HUDEP-2 (cell line): ENCODE data around the gene SMARCD2.
A peak's percentile ranks its signal among the peaks of the same experiment; 100 is the strongest.
"Not testable (repeated sequence)": the region's sequence is repeated elsewhere in the genome, so short reads cannot be mapped to it uniquely, and the experiment has no call there.

Experiments used
- DNase-seq, 76 experiments: peaks; one replicate each; lab custom pipeline; 2025; ENCODE audit not compliant: unreplicated experiment in 76 of 76; lab: John Stamatoyannopoulos, UW

SMARCD2 gene

GRCh38 chr17:63816669-63817068 is 25.8 kb downstream of the SMARCD2 start:
- DNase-seq = no peak

DNA sequence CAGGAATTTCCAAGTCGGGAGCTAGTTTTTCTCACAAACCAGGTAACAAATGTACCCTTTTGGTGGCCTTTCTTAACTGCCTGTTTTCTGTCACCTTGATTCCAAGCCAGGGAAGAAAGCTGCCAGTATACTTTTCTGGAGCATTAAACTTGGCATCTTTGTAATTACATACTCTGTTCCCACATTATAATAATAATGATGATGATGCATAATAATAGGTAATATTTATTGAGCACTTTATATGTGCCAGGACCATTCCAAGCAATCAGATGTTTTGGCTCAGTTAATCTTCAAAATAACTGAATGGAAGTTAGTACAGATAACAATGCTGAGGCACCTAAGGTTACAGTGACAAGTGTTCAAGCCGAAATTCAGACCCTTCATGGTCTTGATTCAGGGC is 26.4 kb downstream of the SMARCD2 start:
- DNase-seq = no peak

GRCh38 chr17:63809970-63810369 is 32.5 kb downstream of the SMARCD2 start:
- peak in 1 of 76 experiments; percentile 19 for DNase-seq

DNA sequence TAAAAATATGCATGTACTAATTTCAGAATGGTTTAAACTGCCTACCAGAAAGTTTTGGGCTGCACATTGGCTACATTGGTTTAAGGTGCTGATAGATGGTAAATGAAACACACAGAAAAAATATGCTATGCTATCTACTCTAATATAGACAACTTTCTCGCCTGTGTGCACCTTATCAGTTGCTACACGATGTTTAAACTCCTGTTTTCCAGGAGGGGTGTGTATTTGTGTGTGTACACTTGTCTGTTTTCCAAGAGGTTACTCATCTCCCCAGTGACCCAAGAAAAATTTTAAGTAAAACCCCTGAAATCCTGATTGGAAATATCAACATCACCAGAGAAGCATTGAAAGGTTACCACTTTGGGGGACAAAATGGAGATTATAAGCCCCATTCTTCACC is 36.9 kb downstream of the SMARCD2 start:
- peak in 19 of 76 experiments; percentile 2 to 67 (median 19) for DNase-seq

GRCh38 chr17:63804328-63804727 is 38.2 kb downstream of the SMARCD2 start:
- no peak for DNase-seq

DNA sequence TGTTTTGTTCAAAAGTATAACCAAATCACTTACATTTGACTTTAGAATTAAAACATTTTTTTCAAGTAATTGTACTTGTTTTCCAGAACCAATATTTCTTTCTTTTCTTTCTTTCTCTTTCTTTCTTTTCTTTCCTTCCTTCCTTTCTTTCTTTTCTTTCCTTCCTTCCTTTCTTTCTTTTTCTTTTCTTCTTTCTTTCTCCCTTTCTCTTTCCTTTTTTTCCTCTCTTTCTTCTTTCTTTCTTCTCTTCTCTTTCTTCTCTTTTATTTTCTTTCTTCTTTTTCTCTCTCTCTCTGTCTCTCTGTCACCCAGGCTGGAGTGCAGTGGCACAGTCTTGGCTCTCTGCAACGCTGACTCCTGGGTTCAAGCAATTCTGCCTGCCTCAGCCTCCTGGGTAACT is 41.7 kb downstream of the SMARCD2 start:
- DNase-seq = no peak

DNA sequence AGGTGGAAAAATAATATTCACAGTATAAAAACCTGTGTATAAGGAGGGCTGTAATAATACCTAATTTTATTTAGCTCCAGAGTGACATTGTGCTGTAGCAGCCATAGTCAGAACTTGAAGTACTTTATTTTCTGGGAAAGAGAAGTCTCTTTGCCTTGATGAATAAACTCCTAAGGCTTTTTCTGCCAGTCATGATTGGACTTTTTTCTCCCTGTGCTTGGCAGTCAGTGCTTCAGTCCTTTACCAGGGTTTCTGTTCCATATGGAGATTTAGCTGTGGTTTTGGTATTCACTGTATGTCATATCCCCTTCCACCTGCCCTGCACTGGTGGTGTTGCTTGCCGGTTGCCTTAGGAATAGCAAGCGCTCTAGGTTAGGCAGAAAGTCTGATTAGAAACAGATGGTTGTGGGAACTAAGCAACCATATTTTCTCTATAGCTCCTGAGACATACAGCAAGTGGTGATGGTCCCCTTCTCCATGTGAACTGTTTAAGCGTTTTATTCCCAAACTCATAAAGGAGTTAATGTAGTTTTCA is 43.8 kb downstream of the SMARCD2 start:
- DNase-seq = no peak

DNA sequence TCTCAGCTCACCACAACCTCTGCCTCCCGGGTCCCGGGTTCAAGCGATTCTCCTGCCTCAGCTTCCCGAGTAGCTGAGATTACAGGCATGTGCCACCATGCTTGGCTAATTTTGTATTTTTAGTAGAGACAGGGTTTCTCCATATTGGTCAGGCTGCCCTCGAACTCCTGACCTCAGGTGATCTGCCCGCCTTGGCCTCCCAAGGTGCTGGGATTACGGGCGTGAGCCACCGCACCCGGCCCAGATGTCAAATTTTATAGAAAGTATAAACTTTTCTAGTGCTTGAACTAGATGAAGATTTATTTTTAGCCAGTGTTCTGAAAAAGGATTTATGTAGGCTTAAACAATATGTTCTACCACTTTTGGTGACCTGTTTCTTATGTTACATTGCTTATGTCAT is 46.1 kb downstream of the SMARCD2 start:
- DNase-seq = not testable (repeated sequence)

GRCh38 chr17:63792055-63792729 is 50.3 kb downstream of the SMARCD2 start:
- DNase-seq = no peak

- no peak for DNase-seq
These were observed 52.4 kb downstream of the SMARCD2 start for GRCh38 chr17:63790057-63790456.

- no peak for DNase-seq
These were observed 55.3 kb downstream of the SMARCD2 start for GRCh38 chr17:63786971-63787711.

DNA sequence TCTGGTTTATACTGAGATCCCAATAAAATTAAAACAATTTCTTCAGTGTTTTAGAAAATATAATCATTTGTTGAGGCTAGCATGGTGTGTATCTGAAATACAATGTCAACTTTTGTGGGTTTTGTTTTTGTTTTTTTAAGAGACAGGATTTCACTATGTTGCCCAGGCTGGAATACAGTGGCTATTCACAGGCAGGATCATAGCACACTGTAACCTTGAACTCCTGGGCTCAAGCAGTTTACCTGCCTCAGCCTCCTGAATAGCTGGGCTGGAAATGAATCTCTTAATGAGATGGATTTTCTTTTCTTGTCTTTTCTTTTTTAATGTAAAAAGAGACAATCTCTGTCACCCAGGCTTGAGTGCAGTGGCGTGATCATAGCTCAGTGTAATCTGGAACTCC is 56.4 kb downstream of the SMARCD2 start:
- DNase-seq = no peak

GRCh38 chr17:63785556-63785955 is 56.9 kb downstream of the SMARCD2 start:
- DNase-seq = no peak

DNA sequence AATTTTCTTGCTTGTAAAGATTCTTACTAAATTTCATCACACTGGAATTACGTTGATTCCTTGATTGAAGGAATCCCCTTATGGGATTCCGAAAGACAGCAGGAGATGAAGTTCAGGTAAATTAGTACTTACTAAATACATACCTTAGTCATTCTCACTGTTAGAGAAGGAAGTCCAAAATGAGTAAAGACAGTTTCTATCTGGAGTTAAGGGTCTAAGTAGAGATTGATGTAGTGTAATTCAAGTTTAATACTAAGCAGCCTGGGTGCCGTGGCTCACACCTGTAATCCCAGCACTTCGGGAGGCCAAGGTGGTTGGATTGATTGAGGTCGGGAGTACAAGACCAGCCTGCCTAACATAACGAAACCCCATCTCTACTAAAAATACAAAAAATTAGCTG is 59.0 kb downstream of the SMARCD2 start:
- no peak for DNase-seq
